ENCODE results near the gene FAM219A.

The FAM219A gene

GRCh38 chr9:34384368-34385165 is 73.8 kb downstream of the FAM219A start:
- Histone ChIP-seq H3K4me1 (ENCODE audit: control insufficient read depth, insufficient read depth, low read length) (no peaks in the 10 kb centered on the region), H3K9me3 (ENCODE audit: control insufficient read depth, insufficient read depth, low read depth, low read length) (no peaks in the 10 kb centered on the region), H3K36me3 (ENCODE audit: control insufficient read depth in 2 of 2, insufficient read depth in 1 of 2, low read length in 2 of 2) (no peaks in the 10 kb centered on the region), H3K4me3 (ENCODE audit: low read depth, low read length) (no peak overlapping the region), H3K27ac (ENCODE audit: extremely low read depth, low read depth, low read length) (no peak overlapping the region)
- TF ChIP-seq ZNF837 (tag by site-specific recombination; IDR thresholded peaks at IDR 0.05) (no peak), ZNF175 (tag by site-specific recombination; IDR thresholded peaks at IDR 0.05) (no peak), ZNF433 (tag by site-specific recombination; IDR thresholded peaks at IDR 0.05; ENCODE audit: low read depth) (no peak), KLF9 (tag by site-specific recombination; IDR thresholded peaks at IDR 0.05; ENCODE audit: low read depth) (no peak), ZFHX2 (tag by site-specific recombination; conservative IDR thresholded peaks at IDR 0.05) (no peak), ZBTB26 (tag by site-specific recombination; optimal IDR thresholded peaks at IDR 0.05) (no peak), ZNF639 (tag by site-specific recombination; IDR thresholded peaks at IDR 0.05) (no peak), KLF16 (tag by site-specific recombination; IDR thresholded peaks at IDR 0.05) (no peak), ZSCAN18 (tag by site-specific recombination; IDR thresholded peaks at IDR 0.05) (no peak), ZNF544 (tag by site-specific recombination; IDR thresholded peaks at IDR 0.05) (no peak), SP2 (tag by site-specific recombination; IDR thresholded peaks at IDR 0.05) (no peak), ZNF530 (tag by site-specific recombination; IDR thresholded peaks at IDR 0.05; ENCODE audit: low read depth) (no peak), MYNN (tag by site-specific recombination; IDR thresholded peaks at IDR 0.05; ENCODE audit: borderline replicate concordance) (no peak)
- TF ChIP-seq, protein P1, sequence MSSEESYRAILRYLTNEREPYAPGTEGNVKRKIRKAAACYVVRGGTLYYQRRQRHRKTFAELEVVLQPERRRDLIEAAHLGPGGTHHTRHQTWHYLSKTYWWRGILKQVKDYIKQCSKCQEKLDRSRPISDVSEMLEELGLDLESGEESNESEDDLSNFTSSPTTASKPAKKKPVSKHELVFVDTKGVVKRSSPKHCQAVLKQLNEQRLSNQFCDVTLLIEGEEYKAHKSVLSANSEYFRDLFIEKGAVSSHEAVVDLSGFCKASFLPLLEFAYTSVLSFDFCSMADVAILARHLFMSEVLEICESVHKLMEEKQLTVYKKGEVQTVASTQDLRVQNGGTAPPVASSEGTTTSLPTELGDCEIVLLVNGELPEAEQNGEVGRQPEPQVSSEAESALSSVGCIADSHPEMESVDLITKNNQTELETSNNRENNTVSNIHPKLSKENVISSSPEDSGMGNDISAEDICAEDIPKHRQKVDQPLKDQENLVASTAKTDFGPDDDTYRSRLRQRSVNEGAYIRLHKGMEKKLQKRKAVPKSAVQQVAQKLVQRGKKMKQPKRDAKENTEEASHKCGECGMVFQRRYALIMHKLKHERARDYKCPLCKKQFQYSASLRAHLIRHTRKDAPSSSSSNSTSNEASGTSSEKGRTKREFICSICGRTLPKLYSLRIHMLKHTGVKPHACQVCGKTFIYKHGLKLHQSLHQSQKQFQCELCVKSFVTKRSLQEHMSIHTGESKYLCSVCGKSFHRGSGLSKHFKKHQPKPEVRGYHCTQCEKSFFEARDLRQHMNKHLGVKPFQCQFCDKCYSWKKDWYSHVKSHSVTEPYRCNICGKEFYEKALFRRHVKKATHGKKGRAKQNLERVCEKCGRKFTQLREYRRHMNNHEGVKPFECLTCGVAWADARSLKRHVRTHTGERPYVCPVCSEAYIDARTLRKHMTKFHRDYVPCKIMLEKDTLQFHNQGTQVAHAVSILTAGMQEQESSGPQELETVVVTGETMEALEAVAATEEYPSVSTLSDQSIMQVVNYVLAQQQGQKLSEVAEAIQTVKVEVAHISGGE (tag by site-specific recombination; conservative IDR thresholded peaks at IDR 0.05; ENCODE audit: low read depth) = no peak
- ChIA-PET POLR2A (no interaction called here), CTCF (interaction anchor here (0.6 to 1.3 kb wide), 6 partner anchors 12 to 735 kb away, joined by 3 to 9 read pairs (median 3); no protein-coding TSS in a partner anchor)

DNA sequence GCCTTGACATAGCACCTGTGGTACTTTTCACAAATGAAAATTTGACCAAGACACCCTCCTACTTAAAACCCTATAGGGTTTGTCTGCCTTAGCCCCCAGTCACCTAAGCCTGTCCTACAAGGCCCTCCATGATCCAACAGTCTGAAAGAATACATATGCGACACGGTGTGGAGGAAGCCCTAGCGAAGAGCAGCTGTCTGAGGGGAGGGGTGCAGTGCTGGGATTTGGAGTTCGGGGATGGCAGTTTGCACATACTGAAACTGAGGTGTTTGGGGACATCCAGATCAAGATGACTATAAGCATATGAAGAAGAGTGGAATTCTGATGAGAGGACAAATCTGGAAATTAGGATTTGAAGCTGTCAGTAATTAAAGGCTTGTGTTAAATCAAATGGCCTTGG is 74.5 kb downstream of the FAM219A start:
- Histone ChIP-seq H3K4me3 (ENCODE audit: low read depth, low read length) (no peak overlapping the region), H3K27ac (ENCODE audit: extremely low read depth, low read depth, low read length) (no peak overlapping the region), H3K36me3 (ENCODE audit: control insufficient read depth in 2 of 2, insufficient read depth in 1 of 2, low read length in 2 of 2) (no peaks in the 10 kb centered on the region), H3K9me3 (ENCODE audit: control insufficient read depth, insufficient read depth, low read depth, low read length) (no peaks in the 10 kb centered on the region), H3K4me1 (ENCODE audit: control insufficient read depth, insufficient read depth, low read length) (no peaks in the 10 kb centered on the region)
- ChIA-PET POLR2A (no interaction called here), CTCF (interaction anchor here (0.6 to 1.3 kb wide), 4 partner anchors 20 to 735 kb away, joined by 3 to 9 read pairs (median 3); no protein-coding TSS in a partner anchor)
- TF ChIP-seq ZNF580 (tag by site-specific recombination; IDR thresholded peaks at IDR 0.05) (no peak), ZNF148 (tag by site-specific recombination; IDR thresholded peaks at IDR 0.05; ENCODE audit: borderline replicate concordance) (no peak)

Data from HEK293 (cell line).